GM23338 (cell line): ENCODE measurements around the gene CCN2. TPM values are rescaled to one million over a fixed set of nuclear protein-coding genes. Genes with fewer than 3 reads are reported as not detected.

Experiments used
- ATAC-seq: fragments of 200-7000 bp; cut with Tn5 transposase; 3 replicates; pipeline ENCODE4 v1.9.1; 2020
- DNase-seq: peaks from one replicate; pipeline ENCODE4 v3.0.0-alpha.2; 2015; ENCODE audit warnings: low spot score
- H2AFZ ChIP-seq: fragments of 200-600 bp; sonication (generic); 2 replicates; pipeline ENCODE4 v1.8.0; 2016; ENCODE audit warnings: antibody characterized with exemption, mild to moderate bottlenecking, moderate library complexity
- H3F3A ChIP-seq: fragments of 200-600 bp; sonication (generic); replicated peaks from 2 replicates; pipeline ENCODE4 v1.8.0; 2017; ENCODE audit warnings: antibody characterized with exemption, mixed run types, low read depth
- H3K27ac ChIP-seq: fragments of 200-600 bp; sonication (generic); 2 replicates; pipeline ENCODE4 v1.6.1; 2016; ENCODE audit warnings: low read depth
- H3K27me3 ChIP-seq: fragments of 200-600 bp; sonication (generic); 2 replicates; pipeline ENCODE4 v1.8.0; 2016; ENCODE audit warnings: mild to moderate bottlenecking, mixed run types, moderate library complexity; ENCODE audit not compliant: insufficient read depth
- H3K36me3 ChIP-seq: fragments of 200-600 bp; sonication (generic); 2 replicates; pipeline ENCODE4 v1.8.0; 2016; ENCODE audit warnings: mild to moderate bottlenecking; ENCODE audit not compliant: insufficient read depth
- H3K4me1 ChIP-seq: fragments of 200-600 bp; sonication (generic); 2 replicates; pipeline ENCODE4 v1.8.0; 2016; ENCODE audit warnings: mild to moderate bottlenecking, moderate library complexity; ENCODE audit not compliant: insufficient read depth
- H3K4me2 ChIP-seq: fragments of 200-600 bp; sonication (generic); 2 replicates; pipeline ENCODE4 v1.7.1; 2017; ENCODE audit warnings: mixed run types
- H3K4me3 ChIP-seq: fragments of 200-600 bp; sonication (generic); 2 replicates; pipeline ENCODE4 v1.6.1; 2016; ENCODE audit warnings: mixed run types
- H3K79me2 ChIP-seq: fragments of 200-600 bp; sonication (generic); replicated peaks from 2 replicates; pipeline ENCODE4 v1.8.0; 2017; ENCODE audit warnings: mild to moderate bottlenecking; ENCODE audit not compliant: insufficient read depth
- H3K9me2 ChIP-seq: fragments of 200-600 bp; sonication (generic); 2 replicates; pipeline ENCODE4 v1.8.0; 2017; ENCODE audit not compliant: insufficient read depth
- H4K20me1 ChIP-seq: fragments of 200-600 bp; sonication (generic); replicated peaks from 2 replicates; pipeline ENCODE4 v1.8.0; 2017; ENCODE audit warnings: mild to moderate bottlenecking; ENCODE audit not compliant: insufficient read depth
- H3K27ac Mint-ChIP-seq: 2 replicates; pipeline ENCODE4 v1.8.0; 2020; ENCODE audit warnings: inconsistent platforms, mild to moderate bottlenecking, moderate library complexity, mixed read lengths
- H3K27me3 Mint-ChIP-seq: 3 replicates; pipeline ENCODE4 v1.8.0; 2022; ENCODE audit warnings: low read depth, mild to moderate bottlenecking, moderate library complexity, mixed read lengths, inconsistent platforms; ENCODE audit not compliant: insufficient read depth, poor library complexity
- H3K36me3 Mint-ChIP-seq: 3 replicates; pipeline ENCODE4 v1.8.0; 2021; ENCODE audit warnings: low read depth, mild to moderate bottlenecking, inconsistent platforms, moderate library complexity, mixed read lengths
- H3K4me1 Mint-ChIP-seq: 3 replicates; pipeline ENCODE4 v1.8.0; 2020; ENCODE audit warnings: mild to moderate bottlenecking, inconsistent platforms, mixed read lengths
- H3K4me3 Mint-ChIP-seq: 3 replicates; pipeline ENCODE4 v1.8.0; 2021; ENCODE audit warnings: moderate library complexity, mild to moderate bottlenecking, inconsistent platforms, mixed read lengths
- H3K9me3 Mint-ChIP-seq: 3 replicates; pipeline ENCODE4 v1.8.0; 2020; ENCODE audit warnings: moderate library complexity, mild to moderate bottlenecking, inconsistent platforms, mixed read lengths
- EZH2phosphoT487 ChIP-seq: fragments of 200-600 bp; sonication (generic); IDR thresholded peaks from one replicate; pipeline ENCODE4 v1.8.1; 2018; ENCODE audit warnings: antibody characterized with exemption; ENCODE audit not compliant: unreplicated experiment
- NANOG ChIP-seq: IDR thresholded peaks from 2 replicates; pipeline ENCODE4 v1.6.1; 2016; ENCODE audit warnings: antibody characterized with exemption, borderline replicate concordance
- STAT1 ChIP-seq: IDR thresholded peaks from one replicate; pipeline ENCODE4 v1.6.1; 2016; ENCODE audit warnings: antibody characterized with exemption; ENCODE audit not compliant: unreplicated experiment
- ZNF331 ChIP-seq: fragments of 250-450 bp; sonication (Bioruptor Pico); IDR thresholded peaks from 2 replicates; pipeline ENCODE4 v1.5.0; 2020; ENCODE audit warnings: low read depth, mild to moderate bottlenecking, moderate library complexity
- polyA plus RNA-seq: library from polyadenylated mRNA; unstranded; fragments of >200 nt; fragmentation: Nextera tagmentation; extraction: Ambion mirVana; gene quantifications from 2 replicates; pipeline ENCODE4 v1.2.1, GENCODE V29; 2016
- total RNA-seq: library from RNA; depleted of rRNA; stranded (reverse); fragments of >200 nt; shearing (Covaris generic); gene quantifications from 2 replicates; pipeline ENCODE4 v1.2.3, GENCODE V29; 2014
- TF ChIP-seq, protein P1 (sequence below): IDR thresholded peaks from one replicate; pipeline ENCODE4 v1.6.1; 2018; ENCODE audit warnings: antibody characterized with exemption; ENCODE audit not compliant: unreplicated experiment
- TF ChIP-seq, protein P2 (sequence below): IDR thresholded peaks from 2 replicates; pipeline ENCODE4 v1.6.1; 2016; ENCODE audit warnings: antibody characterized with exemption
- TF ChIP-seq, protein P3 (sequence below), 2 experiments: fragments of 200-600 bp in 1 of 2; sonication (generic) in 1 of 2; conservative IDR thresholded peaks; 2 replicates each; pipeline versions ENCODE4 v1.5.1 to v1.6.1; 2016 to 2017; ENCODE audit warnings: antibody characterized with exemption in 2 of 2, low read depth in 2 of 2, mild to moderate bottlenecking in 2 of 2, moderate library complexity in 1 of 2
- TF ChIP-seq, protein P4 (sequence below): fragments of 250-450 bp; sonication (Bioruptor Pico); IDR thresholded peaks from 2 replicates; pipeline ENCODE4 v1.5.0; 2020; ENCODE audit warnings: mild to moderate bottlenecking, moderate library complexity

The CCN2 gene
- total and polyA plus RNA-seq, 2 experiments from 2014 or later = 128 to 159 TPM

DNA sequence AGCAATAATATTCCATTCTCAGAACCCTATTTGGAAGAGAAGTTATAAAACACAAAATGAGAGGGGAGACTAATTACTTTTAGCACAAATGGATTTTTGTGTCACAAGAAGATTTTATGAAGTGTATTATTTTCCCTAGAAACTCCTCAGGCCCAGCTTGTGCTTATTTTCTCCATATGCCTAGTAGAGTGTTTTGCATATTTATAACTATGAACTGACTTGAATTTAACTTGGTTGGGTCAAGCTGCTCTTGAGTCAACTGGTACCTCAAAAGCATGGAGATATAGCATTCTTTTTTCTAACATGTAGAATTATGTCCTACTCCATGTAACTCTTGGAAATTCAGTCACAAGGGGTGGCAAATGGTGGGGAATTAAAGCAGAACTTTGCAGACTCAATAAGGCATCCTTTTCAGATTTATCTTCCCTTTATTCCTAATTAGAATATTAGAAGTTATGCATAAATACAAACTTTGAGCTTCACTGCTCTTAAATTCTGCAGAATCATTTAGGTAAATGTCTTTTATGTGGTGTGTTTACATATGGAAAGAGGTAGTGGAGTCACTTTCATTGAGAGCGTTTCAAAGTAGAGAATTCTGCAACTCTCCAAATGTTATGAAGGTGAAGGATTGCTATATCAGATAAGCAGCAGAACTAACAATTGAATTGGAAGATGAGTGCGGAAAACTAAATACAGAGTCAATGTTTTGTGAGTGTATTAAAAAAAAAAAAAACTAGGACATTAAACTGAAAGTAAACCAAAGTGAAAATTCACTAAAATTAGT, 19.1 kb upstream of the CCN2 start:
- H3K9me3 Mint-ChIP-seq = no peaks in the 10 kb centered on the region
- no peak overlapping the region for H3K4me3 Mint-ChIP-seq
- no peak overlapping the region for H3K4me3 ChIP-seq

More for the DNA sequence above, 19.1 kb upstream of the CCN2 start:
- no peak overlapping the region for H2AFZ ChIP-seq
- H3K27me3 ChIP-seq = no peaks in the 10 kb centered on the region
- no peak for TF ChIP-seq EZH2phosphoT487
- TF ChIP-seq NANOG = no peak
- TF ChIP-seq, protein P1, sequence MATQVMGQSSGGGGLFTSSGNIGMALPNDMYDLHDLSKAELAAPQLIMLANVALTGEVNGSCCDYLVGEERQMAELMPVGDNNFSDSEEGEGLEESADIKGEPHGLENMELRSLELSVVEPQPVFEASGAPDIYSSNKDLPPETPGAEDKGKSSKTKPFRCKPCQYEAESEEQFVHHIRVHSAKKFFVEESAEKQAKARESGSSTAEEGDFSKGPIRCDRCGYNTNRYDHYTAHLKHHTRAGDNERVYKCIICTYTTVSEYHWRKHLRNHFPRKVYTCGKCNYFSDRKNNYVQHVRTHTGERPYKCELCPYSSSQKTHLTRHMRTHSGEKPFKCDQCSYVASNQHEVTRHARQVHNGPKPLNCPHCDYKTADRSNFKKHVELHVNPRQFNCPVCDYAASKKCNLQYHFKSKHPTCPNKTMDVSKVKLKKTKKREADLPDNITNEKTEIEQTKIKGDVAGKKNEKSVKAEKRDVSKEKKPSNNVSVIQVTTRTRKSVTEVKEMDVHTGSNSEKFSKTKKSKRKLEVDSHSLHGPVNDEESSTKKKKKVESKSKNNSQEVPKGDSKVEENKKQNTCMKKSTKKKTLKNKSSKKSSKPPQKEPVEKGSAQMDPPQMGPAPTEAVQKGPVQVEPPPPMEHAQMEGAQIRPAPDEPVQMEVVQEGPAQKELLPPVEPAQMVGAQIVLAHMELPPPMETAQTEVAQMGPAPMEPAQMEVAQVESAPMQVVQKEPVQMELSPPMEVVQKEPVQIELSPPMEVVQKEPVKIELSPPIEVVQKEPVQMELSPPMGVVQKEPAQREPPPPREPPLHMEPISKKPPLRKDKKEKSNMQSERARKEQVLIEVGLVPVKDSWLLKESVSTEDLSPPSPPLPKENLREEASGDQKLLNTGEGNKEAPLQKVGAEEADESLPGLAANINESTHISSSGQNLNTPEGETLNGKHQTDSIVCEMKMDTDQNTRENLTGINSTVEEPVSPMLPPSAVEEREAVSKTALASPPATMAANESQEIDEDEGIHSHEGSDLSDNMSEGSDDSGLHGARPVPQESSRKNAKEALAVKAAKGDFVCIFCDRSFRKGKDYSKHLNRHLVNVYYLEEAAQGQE = no peak
- TF ChIP-seq ZNF331 (CRISPR knock-in tag) = no peak
- TF ChIP-seq STAT1 = no peak
- TF ChIP-seq, protein P2, sequence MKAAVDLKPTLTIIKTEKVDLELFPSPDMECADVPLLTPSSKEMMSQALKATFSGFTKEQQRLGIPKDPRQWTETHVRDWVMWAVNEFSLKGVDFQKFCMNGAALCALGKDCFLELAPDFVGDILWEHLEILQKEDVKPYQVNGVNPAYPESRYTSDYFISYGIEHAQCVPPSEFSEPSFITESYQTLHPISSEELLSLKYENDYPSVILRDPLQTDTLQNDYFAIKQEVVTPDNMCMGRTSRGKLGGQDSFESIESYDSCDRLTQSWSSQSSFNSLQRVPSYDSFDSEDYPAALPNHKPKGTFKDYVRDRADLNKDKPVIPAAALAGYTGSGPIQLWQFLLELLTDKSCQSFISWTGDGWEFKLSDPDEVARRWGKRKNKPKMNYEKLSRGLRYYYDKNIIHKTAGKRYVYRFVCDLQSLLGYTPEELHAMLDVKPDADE = no peak
- TF ChIP-seq, protein P3, sequence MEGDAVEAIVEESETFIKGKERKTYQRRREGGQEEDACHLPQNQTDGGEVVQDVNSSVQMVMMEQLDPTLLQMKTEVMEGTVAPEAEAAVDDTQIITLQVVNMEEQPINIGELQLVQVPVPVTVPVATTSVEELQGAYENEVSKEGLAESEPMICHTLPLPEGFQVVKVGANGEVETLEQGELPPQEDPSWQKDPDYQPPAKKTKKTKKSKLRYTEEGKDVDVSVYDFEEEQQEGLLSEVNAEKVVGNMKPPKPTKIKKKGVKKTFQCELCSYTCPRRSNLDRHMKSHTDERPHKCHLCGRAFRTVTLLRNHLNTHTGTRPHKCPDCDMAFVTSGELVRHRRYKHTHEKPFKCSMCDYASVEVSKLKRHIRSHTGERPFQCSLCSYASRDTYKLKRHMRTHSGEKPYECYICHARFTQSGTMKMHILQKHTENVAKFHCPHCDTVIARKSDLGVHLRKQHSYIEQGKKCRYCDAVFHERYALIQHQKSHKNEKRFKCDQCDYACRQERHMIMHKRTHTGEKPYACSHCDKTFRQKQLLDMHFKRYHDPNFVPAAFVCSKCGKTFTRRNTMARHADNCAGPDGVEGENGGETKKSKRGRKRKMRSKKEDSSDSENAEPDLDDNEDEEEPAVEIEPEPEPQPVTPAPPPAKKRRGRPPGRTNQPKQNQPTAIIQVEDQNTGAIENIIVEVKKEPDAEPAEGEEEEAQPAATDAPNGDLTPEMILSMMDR (conservative IDR thresholded peaks at IDR 0.05; ENCODE audit: low read depth in 2 of 2) = no peak
- TF ChIP-seq, protein P4, sequence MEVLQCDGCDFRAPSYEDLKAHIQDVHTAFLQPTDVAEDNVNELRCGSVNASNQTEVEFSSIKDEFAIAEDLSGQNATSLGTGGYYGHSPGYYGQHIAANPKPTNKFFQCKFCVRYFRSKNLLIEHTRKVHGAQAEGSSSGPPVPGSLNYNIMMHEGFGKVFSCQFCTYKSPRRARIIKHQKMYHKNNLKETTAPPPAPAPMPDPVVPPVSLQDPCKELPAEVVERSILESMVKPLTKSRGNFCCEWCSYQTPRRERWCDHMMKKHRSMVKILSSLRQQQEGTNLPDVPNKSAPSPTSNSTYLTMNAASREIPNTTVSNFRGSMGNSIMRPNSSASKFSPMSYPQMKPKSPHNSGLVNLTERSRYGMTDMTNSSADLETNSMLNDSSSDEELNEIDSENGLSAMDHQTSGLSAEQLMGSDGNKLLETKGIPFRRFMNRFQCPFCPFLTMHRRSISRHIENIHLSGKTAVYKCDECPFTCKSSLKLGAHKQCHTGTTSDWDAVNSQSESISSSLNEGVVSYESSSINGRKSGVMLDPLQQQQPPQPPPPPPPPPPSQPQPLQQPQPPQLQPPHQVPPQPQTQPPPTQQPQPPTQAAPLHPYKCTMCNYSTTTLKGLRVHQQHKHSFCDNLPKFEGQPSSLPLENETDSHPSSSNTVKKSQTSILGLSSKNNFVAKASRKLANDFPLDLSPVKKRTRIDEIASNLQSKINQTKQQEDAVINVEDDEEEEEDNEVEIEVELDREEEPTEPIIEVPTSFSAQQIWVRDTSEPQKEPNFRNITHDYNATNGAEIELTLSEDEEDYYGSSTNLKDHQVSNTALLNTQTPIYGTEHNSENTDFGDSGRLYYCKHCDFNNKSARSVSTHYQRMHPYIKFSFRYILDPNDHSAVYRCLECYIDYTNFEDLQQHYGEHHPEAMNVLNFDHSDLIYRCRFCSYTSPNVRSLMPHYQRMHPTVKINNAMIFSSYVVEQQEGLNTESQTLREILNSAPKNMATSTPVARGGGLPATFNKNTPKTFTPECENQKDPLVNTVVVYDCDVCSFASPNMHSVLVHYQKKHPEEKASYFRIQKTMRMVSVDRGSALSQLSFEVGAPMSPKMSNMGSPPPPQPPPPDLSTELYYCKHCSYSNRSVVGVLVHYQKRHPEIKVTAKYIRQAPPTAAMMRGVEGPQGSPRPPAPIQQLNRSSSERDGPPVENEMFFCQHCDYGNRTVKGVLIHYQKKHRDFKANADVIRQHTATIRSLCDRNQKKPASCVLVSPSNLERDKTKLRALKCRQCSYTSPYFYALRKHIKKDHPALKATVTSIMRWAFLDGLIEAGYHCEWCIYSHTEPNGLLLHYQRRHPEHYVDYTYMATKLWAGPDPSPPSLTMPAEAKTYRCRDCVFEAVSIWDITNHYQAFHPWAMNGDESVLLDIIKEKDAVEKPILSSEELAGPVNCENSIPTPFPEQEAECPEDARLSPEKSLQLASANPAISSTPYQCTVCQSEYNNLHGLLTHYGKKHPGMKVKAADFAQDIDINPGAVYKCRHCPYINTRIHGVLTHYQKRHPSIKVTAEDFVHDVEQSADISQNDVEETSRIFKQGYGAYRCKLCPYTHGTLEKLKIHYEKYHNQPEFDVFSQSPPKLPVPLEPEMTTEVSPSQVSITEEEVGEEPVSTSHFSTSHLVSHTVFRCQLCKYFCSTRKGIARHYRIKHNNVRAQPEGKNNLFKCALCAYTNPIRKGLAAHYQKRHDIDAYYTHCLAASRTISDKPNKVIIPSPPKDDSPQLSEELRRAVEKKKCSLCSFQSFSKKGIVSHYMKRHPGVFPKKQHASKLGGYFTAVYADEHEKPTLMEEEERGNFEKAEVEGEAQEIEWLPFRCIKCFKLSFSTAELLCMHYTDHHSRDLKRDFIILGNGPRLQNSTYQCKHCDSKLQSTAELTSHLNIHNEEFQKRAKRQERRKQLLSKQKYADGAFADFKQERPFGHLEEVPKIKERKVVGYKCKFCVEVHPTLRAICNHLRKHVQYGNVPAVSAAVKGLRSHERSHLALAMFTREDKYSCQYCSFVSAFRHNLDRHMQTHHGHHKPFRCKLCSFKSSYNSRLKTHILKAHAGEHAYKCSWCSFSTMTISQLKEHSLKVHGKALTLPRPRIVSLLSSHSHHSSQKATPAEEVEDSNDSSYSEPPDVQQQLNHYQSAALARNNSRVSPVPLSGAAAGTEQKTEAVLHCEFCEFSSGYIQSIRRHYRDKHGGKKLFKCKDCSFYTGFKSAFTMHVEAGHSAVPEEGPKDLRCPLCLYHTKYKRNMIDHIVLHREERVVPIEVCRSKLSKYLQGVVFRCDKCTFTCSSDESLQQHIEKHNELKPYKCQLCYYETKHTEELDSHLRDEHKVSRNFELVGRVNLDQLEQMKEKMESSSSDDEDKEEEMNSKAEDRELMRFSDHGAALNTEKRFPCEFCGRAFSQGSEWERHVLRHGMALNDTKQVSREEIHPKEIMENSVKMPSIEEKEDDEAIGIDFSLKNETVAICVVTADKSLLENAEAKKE (CRISPR knock-in tag) = no peak
- DNase-seq = no peak
- H4K20me1 ChIP-seq = no peaks in the 10 kb centered on the region
- H3K36me3 ChIP-seq = no peaks in the 10 kb centered on the region
- Mint-ChIP-seq H3K36me3 (no peaks in the 10 kb centered on the region), H3K4me1 (peaks cover 11% of the 10 kb centered on the region; the same call in 2 of the 3 replicates), H3K27me3 (no peaks in the 10 kb centered on the region), H3K27ac (peak overlapping the region; percentile 18; the same call in 1 of the 2 replicates)
- H3K4me2 ChIP-seq = no peak overlapping the region
- no peak overlapping the region for H3K27ac ChIP-seq
- H3K79me2 ChIP-seq = no peaks in the 10 kb centered on the region
- no peaks in the 10 kb centered on the region for H3K9me2 ChIP-seq
- no peaks in the 10 kb centered on the region for H3F3A ChIP-seq
- 0 out of 2 replicates have a peak, but pooled peaks cover 3% of the 10 kb centered on the region for H3K4me1 ChIP-seq
- ATAC-seq = no peak
